Karpas-422 (cell line): Measurements from ENCODE around the gene NPSR1. TPM values are rescaled to one million over a fixed set of nuclear protein-coding genes. Genes with fewer than 3 reads are reported as not detected.
"Not testable (repeated sequence)": the region's sequence is repeated elsewhere in the genome, so short reads cannot be mapped to it uniquely, and the experiment has no call there.

Experiments used
- DNase-seq: peaks from one replicate; pipeline ENCODE4 v3.0.0-alpha.2; 2015
- H2AFZ ChIP-seq: fragments of 200-600 bp; sonication (generic); 2 replicates; pipeline ENCODE4 v1.6.1; 2014; ENCODE audit warnings: antibody characterized with exemption, low read length, mixed read lengths
- H3K27ac ChIP-seq: fragments of 200-600 bp; sonication (generic); 2 replicates; pipeline ENCODE4 v1.5.1; 2014; ENCODE audit warnings: mild to moderate bottlenecking, low read length, moderate library complexity
- H3K27me3 ChIP-seq: fragments of 200-600 bp; sonication (generic); 2 replicates; pipeline ENCODE4 v1.6.1; 2014; ENCODE audit warnings: low read length, mixed read lengths
- H3K36me3 ChIP-seq: fragments of 200-600 bp; sonication (generic); 2 replicates; pipeline ENCODE4 v1.6.1; 2014; ENCODE audit warnings: low read length, mixed read lengths; ENCODE audit not compliant: insufficient read depth
- H3K4me1 ChIP-seq: fragments of 200-600 bp; sonication (generic); 2 replicates; pipeline ENCODE4 v1.6.1; 2014; ENCODE audit warnings: mild to moderate bottlenecking, low read length, mixed read lengths
- H3K4me2 ChIP-seq: fragments of 200-600 bp; sonication (generic); 2 replicates; pipeline ENCODE4 v1.6.1; 2014; ENCODE audit warnings: low read length, low read depth, mild to moderate bottlenecking; ENCODE audit not compliant: poor library complexity, severe bottlenecking
- H3K4me3 ChIP-seq: fragments of 200-600 bp; sonication (generic); 2 replicates; pipeline ENCODE4 v1.5.1; 2014; ENCODE audit warnings: mild to moderate bottlenecking, antibody characterized with exemption, low read length, mixed read lengths
- H3K79me2 ChIP-seq: fragments of 200-600 bp; sonication (generic); 2 replicates; pipeline ENCODE4 v1.6.1; 2014; ENCODE audit warnings: mild to moderate bottlenecking, low read length, mixed read lengths
- H3K9ac ChIP-seq: fragments of 200-600 bp; sonication (generic); 2 replicates; pipeline ENCODE4 v1.6.0; 2014; ENCODE audit warnings: low read length
- H3K9me2 ChIP-seq: fragments of 200-600 bp; sonication (generic), shearing (Covaris generic); replicated peaks from 2 replicates; pipeline ENCODE4 v1.6.0; 2014; ENCODE audit warnings: mild to moderate bottlenecking, low read length, moderate library complexity; ENCODE audit not compliant: insufficient read depth
- H3K9me3 ChIP-seq: fragments of 300-700, 200-600 bp; sonication (generic); 2 replicates; pipeline ENCODE4 v1.6.1; 2014; ENCODE audit warnings: low read length, mixed read lengths
- H4K20me1 ChIP-seq: fragments of 200-600 bp; sonication (generic); 2 replicates; pipeline ENCODE4 v1.6.1; 2014; ENCODE audit warnings: mild to moderate bottlenecking, antibody characterized with exemption, low read length, low read depth; ENCODE audit not compliant: insufficient read depth
- total RNA-seq: library from RNA; depleted of rRNA; stranded (reverse); fragments of >200 nt; shearing (Covaris generic); gene quantifications from 2 replicates; pipeline ENCODE4 v1.2.3, GENCODE V29; 2014; ENCODE audit warnings: low replicate concordance

NPSR1 gene
- total RNA-seq, 1 experiment from 2014 or later: not detected

DNA sequence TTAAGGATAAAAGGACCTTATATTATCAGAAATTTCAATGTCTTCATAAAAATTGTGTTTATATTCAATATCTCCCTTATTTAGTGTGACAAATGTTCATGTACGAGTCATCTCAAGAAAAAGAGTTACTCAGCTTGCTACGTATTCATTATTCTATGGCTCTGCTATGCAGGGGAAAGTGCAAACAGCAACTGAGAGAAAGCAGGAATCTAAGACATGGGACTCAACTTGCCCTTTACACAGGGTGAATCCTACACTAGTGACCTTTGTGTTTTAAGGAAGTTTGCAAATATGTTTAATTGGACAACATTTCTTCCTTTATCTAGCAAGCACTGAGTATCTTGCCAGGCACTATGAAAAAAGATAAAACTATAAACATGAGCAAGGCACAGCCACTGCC, 104.7 kb downstream of the NPSR1 start:
- H2AFZ ChIP-seq: no peak overlapping the region

DNA sequence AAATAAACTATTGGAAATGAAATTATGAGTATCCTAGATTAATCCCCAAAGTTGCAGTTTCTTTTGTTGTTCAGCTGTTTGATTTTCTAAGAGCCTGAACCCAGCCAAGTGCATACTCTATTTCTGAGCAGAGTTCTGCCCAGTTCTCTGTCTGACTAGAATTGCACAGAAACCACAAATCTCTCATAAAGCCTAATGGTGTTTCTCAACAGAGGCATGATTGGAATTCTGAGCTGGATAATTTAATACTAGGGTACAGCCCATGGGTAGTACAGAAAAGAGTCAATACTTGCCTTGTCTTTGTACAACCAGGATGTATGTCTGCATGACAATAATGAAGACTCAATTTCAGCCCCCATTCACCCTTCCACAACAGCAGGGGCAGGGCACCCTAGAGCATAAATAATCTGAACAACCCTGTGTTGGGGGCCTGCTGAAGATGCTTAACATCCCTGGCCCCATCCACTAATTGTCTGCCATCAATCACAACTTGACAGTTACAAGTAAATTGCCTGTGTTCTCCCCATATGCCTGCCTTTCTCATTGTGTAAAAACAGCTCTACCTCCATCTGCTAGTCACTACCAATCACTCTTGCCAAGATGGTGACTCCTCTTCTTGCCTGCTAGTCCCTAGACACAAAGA, 114.4 kb downstream of the NPSR1 start:
- H3K79me2 ChIP-seq: no peaks in the 10 kb centered on the region
- H3K9ac ChIP-seq: no peak overlapping the region
- H3K27ac ChIP-seq: no peak overlapping the region
- H3K4me1 ChIP-seq: no peaks in the 10 kb centered on the region
- H3K27me3 ChIP-seq: no peaks in the 10 kb centered on the region
- no peak overlapping the region for H3K4me3 ChIP-seq
- H3K9me3 ChIP-seq: no peaks in the 10 kb centered on the region
- no peaks in the 10 kb centered on the region for H3K36me3 ChIP-seq
- H2AFZ ChIP-seq: no peak overlapping the region
- no peaks in the 10 kb centered on the region for H3K9me2 ChIP-seq
- no peak for DNase-seq
- no peaks in the 10 kb centered on the region for H4K20me1 ChIP-seq
- H3K4me2 ChIP-seq: no peak overlapping the region

More for the DNA sequence above, 104.7 kb downstream of the NPSR1 start:
- DNase-seq: no peak
- Histone ChIP-seq H3K36me3 (no peaks in the 10 kb centered on the region), H3K27ac (no peak overlapping the region), H3K9me3 (no peaks in the 10 kb centered on the region), H3K9me2 (no peaks in the 10 kb centered on the region), H3K9ac (no peak overlapping the region), H3K79me2 (no peaks in the 10 kb centered on the region), H4K20me1 (no peaks in the 10 kb centered on the region), H3K4me2 (no peak overlapping the region), H3K4me1 (no peaks in the 10 kb centered on the region), H3K4me3 (no peak overlapping the region), H3K27me3 (no peaks in the 10 kb centered on the region)

DNA sequence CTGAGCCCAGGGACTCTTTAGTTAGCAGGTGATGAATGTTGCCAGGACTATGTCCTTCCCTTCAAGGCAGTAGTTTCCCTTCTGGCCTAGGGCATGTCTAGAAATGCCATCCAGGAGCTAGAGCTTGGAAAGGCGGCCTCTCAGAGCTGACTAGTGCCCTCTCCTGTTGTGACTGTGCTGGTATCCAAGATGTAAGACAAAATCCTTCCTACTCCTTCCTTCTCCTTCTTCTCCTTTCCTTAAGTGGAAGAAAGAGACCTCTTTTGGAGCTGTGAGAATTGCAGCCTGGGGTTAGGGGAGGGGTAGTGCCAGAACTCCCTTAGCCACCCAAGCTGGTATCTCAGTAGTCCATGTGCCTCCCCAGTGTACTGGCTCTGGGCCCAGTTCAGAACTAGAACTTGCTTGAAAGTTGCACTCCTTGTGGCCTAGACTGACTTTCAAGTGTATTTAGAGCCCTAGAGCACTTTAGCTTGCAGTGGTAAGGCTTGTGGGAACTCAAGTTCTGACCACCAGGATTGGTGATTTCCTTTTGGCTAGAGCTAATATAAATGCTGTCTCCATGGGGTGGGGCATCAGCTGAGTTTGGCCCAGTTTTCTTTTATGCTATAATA, 118.8 kb downstream of the NPSR1 start:
- Histone ChIP-seq H3K79me2 (no peaks in the 10 kb centered on the region), H3K9me2 (no peaks in the 10 kb centered on the region), H3K27ac (no peak overlapping the region), H4K20me1 (no peaks in the 10 kb centered on the region), H3K4me1 (no peaks in the 10 kb centered on the region), H3K4me2 (no peak overlapping the region), H3K27me3 (no peaks in the 10 kb centered on the region), H2AFZ (no peak overlapping the region), H3K9me3 (no peaks in the 10 kb centered on the region; the same call in 1 of the 2 replicates), H3K36me3 (no peaks in the 10 kb centered on the region), H3K4me3 (no peak overlapping the region), H3K9ac (no peak overlapping the region)
- DNase-seq: no peak

DNA sequence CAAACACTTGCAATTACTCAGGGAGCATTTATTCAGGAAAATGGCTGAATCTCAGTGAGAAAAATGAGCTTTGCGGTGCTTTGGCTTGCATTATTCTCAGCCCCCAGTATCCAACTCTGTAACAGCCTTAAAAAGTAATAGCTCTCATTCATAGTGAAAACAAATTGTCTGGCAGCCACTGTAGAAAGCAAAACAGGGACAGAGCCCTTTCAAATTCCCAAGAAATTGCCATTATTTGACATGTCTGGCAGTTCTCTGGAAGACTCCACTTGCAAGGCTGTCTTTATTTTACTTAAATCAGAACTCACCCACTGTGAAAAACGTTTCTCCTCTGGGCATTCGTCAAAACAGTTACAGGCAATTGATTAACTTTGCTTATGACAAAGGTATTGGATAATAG, 122.5 kb downstream of the NPSR1 start:
- Histone ChIP-seq H3K9ac (no peak overlapping the region), H3K9me3 (peaks cover 4% of the 10 kb centered on the region; the same call in 1 of the 2 replicates), H2AFZ (no peak overlapping the region), H3K4me3 (no peak overlapping the region), H3K4me2 (no peak overlapping the region), H4K20me1 (no peaks in the 10 kb centered on the region), H3K27ac (no peak overlapping the region), H3K36me3 (no peaks in the 10 kb centered on the region), H3K27me3 (no peaks in the 10 kb centered on the region), H3K79me2 (no peaks in the 10 kb centered on the region), H3K9me2 (no peaks in the 10 kb centered on the region), H3K4me1 (no peaks in the 10 kb centered on the region)
- DNase-seq: no peak

DNA sequence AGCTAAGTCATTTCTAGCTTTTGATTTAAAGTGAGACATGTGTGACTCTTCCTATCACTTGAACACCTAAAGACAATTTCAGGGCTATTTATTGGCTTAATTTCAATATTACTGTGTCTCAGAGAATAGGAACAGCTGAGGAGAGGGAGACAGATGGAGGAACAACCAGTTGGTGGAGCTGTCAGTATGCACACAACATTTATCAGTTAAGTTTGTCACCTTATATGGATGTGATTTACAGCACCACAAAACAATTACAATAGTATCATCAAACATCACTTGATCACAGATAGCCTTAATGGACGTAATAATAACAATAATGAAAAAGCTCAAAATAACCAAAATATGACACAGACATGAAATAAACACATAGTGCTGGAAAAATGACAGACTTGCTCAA, 129.6 kb downstream of the NPSR1 start:
- Histone ChIP-seq H2AFZ (no peak overlapping the region), H3K9ac (no peak overlapping the region), H4K20me1 (no peaks in the 10 kb centered on the region), H3K27ac (no peak overlapping the region), H3K4me3 (no peak overlapping the region), H3K27me3 (no peaks in the 10 kb centered on the region), H3K79me2 (no peaks in the 10 kb centered on the region), H3K4me2 (no peak overlapping the region), H3K36me3 (no peaks in the 10 kb centered on the region), H3K4me1 (no peaks in the 10 kb centered on the region), H3K9me3 (peaks cover under 1% of the 10 kb centered on the region; the same call in 1 of the 2 replicates), H3K9me2 (no peaks in the 10 kb centered on the region; the same call in 1 of the 2 replicates)
- DNase-seq: no peak

DNA sequence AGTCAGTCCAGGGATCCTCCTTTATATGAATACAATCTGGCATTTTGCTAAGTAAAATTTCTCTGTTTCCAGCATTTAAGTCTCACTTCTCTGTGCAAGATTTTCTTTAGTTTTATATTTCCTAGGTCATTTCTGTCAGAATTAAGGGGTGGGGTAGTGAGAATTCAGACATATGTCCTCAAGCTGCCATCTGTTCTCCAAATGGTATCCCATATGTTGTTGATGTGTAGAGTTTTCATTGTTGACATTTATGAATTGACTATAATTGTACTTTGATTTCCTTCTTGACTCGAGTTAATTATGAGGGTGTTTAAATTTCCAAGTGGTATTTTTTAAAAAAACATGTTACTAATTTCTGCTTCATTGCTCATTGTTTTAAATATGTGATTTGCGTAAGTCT, 148.8 kb downstream of the NPSR1 start:
- H3K9me3 ChIP-seq: no peaks in the 10 kb centered on the region
- no peak overlapping the region for H3K27ac ChIP-seq
- no peaks in the 10 kb centered on the region for H3K9me2 ChIP-seq
- no peak overlapping the region for H3K9ac ChIP-seq
- no peaks in the 10 kb centered on the region for H3K79me2 ChIP-seq
- no peaks in the 10 kb centered on the region for H4K20me1 ChIP-seq
- no peak overlapping the region for H3K4me3 ChIP-seq
- no peak overlapping the region for H3K4me2 ChIP-seq
- no peaks in the 10 kb centered on the region for H3K4me1 ChIP-seq
- no peaks in the 10 kb centered on the region for H3K27me3 ChIP-seq
- no peak overlapping the region for H2AFZ ChIP-seq
- no peak for DNase-seq
- H3K36me3 ChIP-seq: no peaks in the 10 kb centered on the region

DNA sequence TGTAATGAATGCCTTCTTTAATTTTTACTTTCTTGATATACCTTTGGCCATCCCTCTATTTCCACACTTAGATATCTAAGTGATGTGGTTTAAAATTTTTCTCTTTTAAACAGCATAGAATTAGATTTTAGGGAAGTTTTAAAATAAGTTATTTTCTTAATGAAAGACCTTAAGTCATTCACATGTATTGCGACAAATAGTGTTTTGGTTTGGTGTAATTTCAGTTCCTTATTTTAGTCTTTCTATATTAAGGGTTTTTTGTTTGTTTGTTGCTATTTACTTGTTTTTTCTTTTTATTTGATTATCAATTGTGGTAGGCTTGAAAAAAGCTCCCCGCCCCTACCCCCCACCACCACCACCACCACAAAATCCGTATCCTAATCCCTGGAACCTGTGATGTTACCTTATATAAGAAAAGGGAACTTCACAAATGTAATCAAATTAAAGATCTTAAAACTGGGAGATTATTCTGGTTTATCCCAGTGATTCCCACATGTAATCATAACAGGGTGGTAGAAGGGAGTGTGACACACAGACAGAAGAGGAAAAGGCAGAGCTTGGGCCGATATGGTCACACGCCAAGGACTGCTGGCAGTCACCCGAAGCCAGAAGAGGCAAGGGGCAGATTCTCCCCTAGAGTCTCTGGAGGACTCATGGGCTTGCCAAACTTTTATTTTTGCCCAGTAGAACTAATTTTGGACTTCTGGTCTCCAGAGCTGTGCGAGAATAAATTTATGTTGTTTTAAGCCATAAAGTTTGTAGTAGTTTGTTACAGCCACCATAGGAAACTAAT, 149.7 kb downstream of the NPSR1 start:
- H3K4me3 ChIP-seq: no peak overlapping the region
- H3K27me3 ChIP-seq: no peaks in the 10 kb centered on the region
- no peak for DNase-seq
- H3K9ac ChIP-seq: no peak overlapping the region
- no peaks in the 10 kb centered on the region for H3K36me3 ChIP-seq
- H3K9me2 ChIP-seq: no peaks in the 10 kb centered on the region
- no peak overlapping the region for H3K4me2 ChIP-seq
- no peaks in the 10 kb centered on the region for H3K79me2 ChIP-seq
- no peaks in the 10 kb centered on the region for H4K20me1 ChIP-seq
- H2AFZ ChIP-seq: no peak overlapping the region
- no peaks in the 10 kb centered on the region for H3K4me1 ChIP-seq
- no peak overlapping the region for H3K27ac ChIP-seq
- H3K9me3 ChIP-seq: no peaks in the 10 kb centered on the region

DNA sequence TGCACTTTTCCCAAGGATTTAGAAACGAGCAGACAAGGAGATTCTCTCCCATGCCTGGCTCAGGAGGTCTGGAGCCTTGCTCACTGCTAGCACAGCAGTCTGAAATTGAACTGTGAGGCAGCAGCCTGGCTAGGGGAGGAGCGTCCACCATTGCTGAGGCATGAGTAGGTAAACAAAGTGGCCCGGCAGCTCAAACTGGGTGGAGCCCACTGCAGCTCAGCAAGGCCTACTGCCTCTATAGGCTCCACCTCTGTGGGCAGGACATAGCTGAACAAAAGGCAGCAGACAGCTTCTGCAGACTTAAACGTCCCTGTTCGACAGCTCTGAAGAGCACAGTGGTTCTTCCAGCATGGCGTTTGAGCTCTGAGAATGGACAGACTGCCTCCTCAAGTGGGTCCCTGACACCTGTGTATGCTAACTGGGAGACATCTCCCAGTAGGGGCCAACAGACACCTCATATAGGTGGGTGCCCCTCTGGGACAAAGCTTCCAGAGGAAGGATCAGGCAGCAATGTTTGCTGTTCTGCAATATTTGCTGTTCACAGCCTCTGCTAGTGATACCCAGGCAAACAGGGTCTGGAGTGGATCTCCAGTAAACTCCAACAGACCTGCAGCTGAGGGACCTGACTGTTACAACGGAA, 156.3 kb downstream of the NPSR1 start:
- not testable (repeated sequence) for H3K4me3 ChIP-seq, H3K27ac ChIP-seq, H3K4me2 ChIP-seq, H3K27me3 ChIP-seq, H4K20me1 ChIP-seq, H3K9me3 ChIP-seq, H3K9ac ChIP-seq, H3K36me3 ChIP-seq, H3K9me2 ChIP-seq, H3K4me1 ChIP-seq, H3K79me2 ChIP-seq, H2AFZ ChIP-seq, DNase-seq
